Upper lobe of left lung (tissue), 4 donors: ENCODE measurements around the gene CPEB4.

ENCODE experiments used
- CTCF ChIP-seq, 6 experiments: fragments of 450-650 bp in 4 of 6; fragments of 200-600 bp in 2 of 6; sonication (generic) in 2 of 6; IDR thresholded peaks; one replicate each; pipeline ENCODE4 v1.5.1; 2016 to 2019; ENCODE audit warnings: antibody characterized with exemption in 6 of 6
- POLR2A ChIP-seq, 4 donors: fragments of 450-650 bp; IDR thresholded peaks; one replicate each; pipeline ENCODE4 v1.5.1; 2016 to 2017; ENCODE audit warnings: antibody characterized with exemption in 4 of 4, mild to moderate bottlenecking in 2 of 4
- POLR2AphosphoS5 ChIP-seq, 2 donors: sonication (generic); formaldehyde crosslinking; IDR thresholded peaks; one replicate each; pipeline ENCODE4 v1.5.1; 2017; ENCODE audit warnings: antibody characterized with exemption in 2 of 2

GRCh38 chr5:173941758-173942401 is 53.7 kb downstream of the CPEB4 start:
- TF ChIP-seq CTCF (IDR thresholded peaks at IDR 0.05): no peak
- TF ChIP-seq POLR2A (IDR thresholded peaks at IDR 0.05): no peak
- TF ChIP-seq POLR2AphosphoS5 (IDR thresholded peaks at IDR 0.05): no peak
